DMS79 treated with DMSO at 0.1 percent for 48 hours (cell line): Measurements from ENCODE around the gene TLR5.
A peak's percentile ranks its signal among the peaks of the same experiment; 100 is the strongest.
"Not testable (repeated sequence)": the region's sequence is repeated elsewhere in the genome, so short reads cannot be mapped to it uniquely, and the experiment has no call there.

ENCODE experiments used
- DNase-seq: peaks from one replicate; lab custom pipeline; 2025; lab: John Stamatoyannopoulos, UW

Gene TLR5

GRCh38 chr1:223142795-223143536 is at the start of gene TLR5:
Gene TLR5, minus strand, starts transcription at chr1:223143248. Its CDS starts 30,217 bp downstream, at chr1:223113031.
- DNase-seq: peak; percentile 58

- no peak for DNase-seq
Observed at GRCh38 chr1:223189903-223190724, 47.1 kb upstream of the TLR5 start.

GRCh38 chr1:223189525-223189902 is 46.5 kb upstream of the TLR5 start:
- no peak for DNase-seq

- no peak for DNase-seq
Observed at GRCh38 chr1:223188618-223189356, 45.7 kb upstream of the TLR5 start.

- DNase-seq: no peak
Observed at GRCh38 chr1:223186800-223187199, 43.8 kb upstream of the TLR5 start.

GRCh38 chr1:223183268-223183862 is 40.3 kb upstream of the TLR5 start:
- DNase-seq: no peak

- no peak for DNase-seq
Observed at GRCh38 chr1:223180731-223181321, 37.8 kb upstream of the TLR5 start.

GRCh38 chr1:223179786-223180185 is 36.7 kb upstream of the TLR5 start:
- no peak for DNase-seq

GRCh38 chr1:223179280-223179679 is 36.2 kb upstream of the TLR5 start:
- no peak for DNase-seq

- DNase-seq: no peak
Observed at GRCh38 chr1:223177681-223178080, 34.6 kb upstream of the TLR5 start.

GRCh38 chr1:223176437-223176836 is 33.4 kb upstream of the TLR5 start:
- no peak for DNase-seq

- DNase-seq: no peak
Observed at GRCh38 chr1:223175633-223176032, 32.6 kb upstream of the TLR5 start.

- DNase-seq: no peak
Observed at GRCh38 chr1:223175032-223175431, 32.0 kb upstream of the TLR5 start.

GRCh38 chr1:223169458-223169857 is 26.4 kb upstream of the TLR5 start:
- DNase-seq: not testable (repeated sequence)

- DNase-seq: no peak
Observed at GRCh38 chr1:223161321-223161720, 18.3 kb upstream of the TLR5 start.

- no peak for DNase-seq
Observed at GRCh38 chr1:223156343-223156742, 13.3 kb upstream of the TLR5 start.

- no peak for DNase-seq
Observed at GRCh38 chr1:223155153-223155552, 12.1 kb upstream of the TLR5 start.

GRCh38 chr1:223153177-223154119 is 10.4 kb upstream of the TLR5 start:
- no peak for DNase-seq

GRCh38 chr1:223152399-223152798 is 9.4 kb upstream of the TLR5 start:
- no peak for DNase-seq

- no peak for DNase-seq
Observed at GRCh38 chr1:223150443-223150842, 7.4 kb upstream of the TLR5 start.

GRCh38 chr1:223147873-223148272 is 4.8 kb upstream of the TLR5 start:
- DNase-seq: no peak
